ENCODE results near the gene TMEM175.
"Not testable (repeated sequence)": the region's sequence is repeated elsewhere in the genome, so short reads cannot be mapped to it uniquely, and the experiment has no call there.

TMEM175 gene

GRCh38 chr4:968221-968620, 36.0 kb downstream of the TMEM175 start:
- FAIRE-seq (no peak), DNase-seq (ENCODE audit: insufficient read length, low spot score) (no peak)

GRCh38 chr4:968621-969394, 36.5 kb downstream of the TMEM175 start:
- FAIRE-seq (no peak), DNase-seq (ENCODE audit: insufficient read length, low spot score) (no peak)

DNA sequence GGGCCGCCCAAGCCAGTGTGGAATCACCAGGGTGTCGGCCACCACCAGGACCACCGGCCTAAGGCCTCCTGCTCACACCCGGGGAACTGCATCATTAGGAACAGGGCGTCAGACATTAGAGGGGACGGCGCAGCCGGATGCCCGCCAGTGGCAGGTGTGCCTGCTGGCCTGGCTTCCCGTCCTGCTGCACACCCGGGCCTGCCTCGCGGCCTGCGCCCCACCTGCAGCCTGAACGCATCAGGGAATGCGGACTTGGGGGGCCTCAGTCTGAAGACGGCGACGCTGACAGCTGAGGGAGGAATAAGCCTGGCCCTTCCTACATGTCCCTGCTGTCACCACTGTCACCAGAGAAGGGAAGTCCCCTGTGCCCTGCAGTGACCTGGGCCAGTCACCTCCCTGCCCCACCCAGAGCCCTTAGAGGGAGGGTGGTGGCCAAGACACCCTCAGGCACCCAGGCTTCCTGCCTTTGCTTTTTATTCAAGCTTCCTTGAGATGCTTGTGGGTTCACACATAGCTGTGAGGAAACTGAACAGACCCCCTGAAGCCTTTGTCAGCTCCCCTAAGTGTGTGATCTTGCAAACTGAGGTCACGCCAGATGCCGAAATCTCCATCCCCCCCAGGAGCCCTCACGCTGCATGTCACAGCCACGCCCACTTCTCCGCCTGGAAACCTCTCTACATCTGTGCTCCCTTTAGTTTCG, 37.9 kb downstream of the TMEM175 start:
- FAIRE-seq: no peak
- no peak for DNase-seq (ENCODE audit: insufficient read length, low spot score)

DNA sequence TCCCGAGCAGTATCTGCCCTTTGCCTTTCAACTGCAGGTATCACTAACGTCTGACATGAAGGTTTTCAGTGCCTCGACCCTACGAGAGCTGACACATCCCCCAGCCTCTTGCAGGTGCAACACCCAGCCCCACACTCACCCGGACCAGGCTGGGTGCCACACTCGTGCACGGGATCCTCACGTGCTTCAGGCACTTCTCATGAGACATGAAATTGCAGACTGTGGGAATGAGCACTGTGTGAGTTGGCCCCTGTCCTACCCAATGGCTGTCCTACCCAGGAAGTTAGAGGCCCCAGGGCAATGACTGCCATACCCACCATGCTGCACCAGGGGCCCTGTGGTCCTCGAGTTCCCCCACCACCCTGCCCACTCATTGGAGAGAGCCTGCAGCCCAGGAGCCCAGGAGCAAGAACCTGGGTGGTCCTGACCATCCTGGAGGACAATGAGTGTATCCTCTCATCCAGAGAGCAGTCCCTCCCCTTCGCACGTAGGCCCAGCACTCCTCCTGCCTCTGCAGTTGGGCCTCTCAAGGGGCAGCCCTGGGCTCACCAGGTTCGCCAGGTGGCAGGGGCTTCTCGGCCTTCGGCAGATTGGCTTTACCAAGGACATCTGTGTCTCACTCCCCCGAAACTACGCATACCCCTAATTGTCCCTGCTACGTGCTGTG, 38.7 kb downstream of the TMEM175 start:
- FAIRE-seq (no peak), DNase-seq (ENCODE audit: insufficient read length, low spot score) (no peak)

DNA sequence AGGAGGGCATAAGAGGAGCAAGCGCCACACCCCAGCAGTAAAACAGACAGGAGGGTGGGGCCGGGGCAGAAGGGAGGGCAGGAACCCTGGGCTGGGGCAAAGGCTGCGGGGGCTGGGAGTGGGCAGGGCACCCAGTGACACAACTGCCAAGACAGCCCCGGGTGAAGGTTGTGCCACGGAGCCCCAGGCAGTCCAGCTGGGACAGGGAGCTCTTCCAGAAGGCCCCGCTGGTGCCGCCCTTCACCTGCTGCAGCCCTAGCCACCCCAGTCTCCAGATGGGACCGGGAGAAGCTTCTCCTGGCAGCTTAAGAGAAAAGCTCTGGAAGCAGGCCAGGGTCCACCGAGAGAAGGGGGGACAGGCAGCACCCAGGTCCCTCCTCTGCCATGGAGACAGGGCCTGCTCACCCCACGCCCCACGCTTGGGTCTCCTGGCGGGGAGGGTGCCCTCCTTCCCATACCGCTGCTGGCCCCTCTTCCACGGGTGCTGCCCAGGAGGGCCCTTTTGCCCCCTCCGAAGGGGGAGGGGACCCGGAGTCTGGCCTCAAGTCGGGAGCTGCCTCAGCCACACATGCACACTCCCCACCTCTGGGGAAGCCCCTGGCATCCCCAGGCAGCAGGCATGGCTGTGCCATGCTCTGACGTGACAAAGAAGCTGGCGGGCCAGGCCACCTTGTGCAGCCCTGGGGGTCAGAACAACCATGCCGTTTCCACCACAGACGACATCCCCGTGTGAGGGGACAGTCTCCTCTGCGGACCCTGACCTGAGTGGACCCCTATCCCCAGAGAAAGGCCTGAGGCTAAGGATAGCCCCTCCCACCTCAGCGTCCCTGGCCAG, 39.6 kb downstream of the TMEM175 start:
- FAIRE-seq (no peak), DNase-seq (ENCODE audit: insufficient read length, low spot score) (no peak)

- DNase-seq (ENCODE audit: insufficient read length, low spot score) (peak; percentile 44), FAIRE-seq (no peak)
Measured at GRCh38 chr4:972651-973424, 40.6 kb downstream of the TMEM175 start.

- DNase-seq (ENCODE audit: insufficient read length, low spot score) (peak; percentile 87), FAIRE-seq (peak; percentile 54)
Measured at GRCh38 chr4:973431-974397, 41.5 kb downstream of the TMEM175 start, which contains the start of gene DGKQ. Gene DGKQ (minus strand): TSS chr4:973569. CDS start chr4:973482, 87 bp downstream.

- no peak for FAIRE-seq
Measured at GRCh38 chr4:974668-975067, 42.4 kb downstream of the TMEM175 start.

DNA sequence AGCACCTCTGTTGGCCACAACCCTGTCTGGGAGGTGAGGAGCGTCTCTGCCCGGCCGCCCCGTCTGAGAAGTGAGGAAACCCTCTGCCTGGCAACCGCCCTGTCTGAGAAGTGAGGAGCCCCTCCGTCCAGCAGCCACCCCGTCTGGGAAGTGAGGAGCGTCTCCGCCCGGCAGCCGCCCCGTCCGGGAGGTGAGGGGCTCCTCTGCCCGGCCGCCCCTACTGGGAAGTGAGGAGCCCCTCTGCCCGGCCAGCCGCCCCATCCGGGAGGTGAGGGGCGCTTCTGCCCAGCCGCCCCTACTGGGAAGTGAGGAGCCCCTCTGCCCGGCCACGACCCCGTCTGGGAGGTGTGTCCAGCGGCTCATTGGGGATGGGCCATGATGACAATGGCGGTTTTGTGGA, 43.8 kb downstream of the TMEM175 start:
- not testable (repeated sequence) for DNase-seq (ENCODE audit: insufficient read length, low spot score); FAIRE-seq

More at GRCh38 chr4:974668-975067, 42.4 kb downstream of the TMEM175 start:
- no peak for DNase-seq (ENCODE audit: insufficient read length, low spot score)

GRCh38 chr4:978957-979701, 46.9 kb downstream of the TMEM175 start:
- DNase-seq (ENCODE audit: insufficient read length, low spot score) (no peak), FAIRE-seq (no peak)

- no peak for DNase-seq (ENCODE audit: insufficient read length, low spot score)
- no peak for FAIRE-seq
Measured at GRCh38 chr4:982291-982690, 50.0 kb downstream of the TMEM175 start.

DNA sequence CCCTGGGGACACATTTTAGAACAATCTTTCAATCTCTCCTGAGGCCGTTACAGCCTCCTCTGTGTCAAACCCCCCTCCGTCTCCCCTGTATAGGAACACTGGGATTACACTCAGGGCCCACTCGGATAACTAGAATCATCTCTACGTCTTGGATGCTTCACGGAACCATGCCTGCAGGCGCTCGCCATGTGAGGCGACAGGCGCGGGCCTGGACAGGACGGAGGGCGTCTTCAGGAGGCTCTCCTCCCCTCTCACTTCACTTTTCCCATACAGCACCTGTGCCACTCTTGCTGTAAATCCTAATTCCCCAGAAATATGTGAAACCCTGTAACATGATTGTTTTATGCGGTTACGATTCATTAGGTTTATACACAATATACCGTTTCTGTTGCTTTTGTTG, 50.6 kb downstream of the TMEM175 start:
- DNase-seq (ENCODE audit: insufficient read length, low spot score) (no peak), FAIRE-seq (no peak)

DNA sequence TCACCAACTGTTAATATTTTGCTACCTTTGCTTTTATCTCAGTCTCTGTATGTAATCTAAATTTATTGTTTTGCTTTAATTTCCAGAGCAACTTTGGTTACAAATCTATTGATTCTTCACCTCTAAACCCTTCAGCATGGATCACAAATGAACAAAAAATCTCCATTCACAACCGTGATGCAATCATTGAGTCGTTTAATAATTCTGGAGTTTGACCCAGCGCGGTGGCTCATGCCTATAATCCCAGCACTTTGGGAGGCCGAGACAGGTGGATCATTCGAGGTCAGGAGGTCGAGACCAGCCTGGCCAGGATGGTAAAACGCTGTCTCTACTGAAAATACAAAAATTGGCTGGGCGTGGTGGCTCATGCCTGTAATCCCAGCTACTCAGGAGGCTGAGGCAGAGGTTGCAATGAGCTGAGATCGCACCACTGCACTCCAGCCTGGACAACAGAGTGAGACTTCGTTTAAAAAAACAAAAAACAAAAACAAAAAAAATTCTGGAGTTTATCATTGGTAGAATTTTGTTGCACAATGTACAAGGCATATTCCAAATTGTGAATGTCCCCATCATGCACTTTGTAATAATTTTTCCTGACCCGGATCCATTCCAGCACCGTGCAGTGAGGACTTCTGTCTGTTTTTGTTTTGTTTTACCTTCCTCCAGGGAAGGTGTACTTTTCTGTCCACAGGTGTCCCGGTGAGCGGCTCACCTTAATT, 52.2 kb downstream of the TMEM175 start:
- FAIRE-seq (no peak), DNase-seq (ENCODE audit: insufficient read length, low spot score) (no peak)

DNA sequence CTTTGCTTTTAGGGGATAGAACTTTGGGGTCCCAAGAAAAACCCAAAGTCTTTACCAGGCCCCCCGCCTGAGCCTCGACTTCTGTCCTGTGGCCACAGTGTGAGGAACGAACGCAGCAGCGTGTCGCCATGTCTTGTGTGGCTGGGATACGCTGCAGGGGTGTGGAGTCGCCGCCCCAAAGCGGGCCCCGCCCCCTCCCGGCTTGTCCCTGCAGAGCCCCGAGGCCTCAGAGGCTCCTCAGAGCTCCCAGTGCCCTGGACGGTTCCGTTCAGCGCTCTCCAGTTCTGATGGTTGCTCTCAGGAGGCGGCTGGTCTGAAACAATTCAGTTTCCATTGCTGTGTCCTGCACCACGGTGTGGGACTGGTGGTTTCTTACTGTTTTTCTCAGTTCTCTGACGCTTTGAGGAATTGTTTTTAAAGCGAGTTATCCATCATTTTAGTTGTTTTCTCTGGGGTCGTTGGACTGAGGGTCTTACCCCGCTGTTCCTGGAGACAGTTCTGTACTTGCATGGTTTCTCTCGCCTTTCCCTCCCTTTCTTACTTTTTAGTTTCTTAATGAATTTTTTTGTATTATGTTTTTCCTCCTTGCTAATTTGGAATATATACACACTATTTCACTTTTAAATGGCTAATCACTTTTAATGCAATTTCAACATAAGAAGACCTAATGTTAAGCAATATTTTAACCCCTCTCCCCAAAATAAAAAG, 53.0 kb downstream of the TMEM175 start:
- no peak for DNase-seq (ENCODE audit: insufficient read length, low spot score)
- no peak for FAIRE-seq

GRCh38 chr4:986428-986878, 54.2 kb downstream of the TMEM175 start:
- no peak for FAIRE-seq
- DNase-seq (ENCODE audit: insufficient read length, low spot score): no peak

GRCh38 chr4:986879-987623, 54.8 kb downstream of the TMEM175 start, which contains the start of gene IDUA:
Gene IDUA (plus strand): TSS chr4:987044. CDS start chr4:987085, 41 bp downstream.
- peak; percentile 78 for FAIRE-seq
- peak; percentile 88 for DNase-seq (ENCODE audit: insufficient read length, low spot score)
